Activated naive CD4-positive, alpha-beta T cell treated with Interleukin-2 at 50 U/mL for 16 hours (primary cell): Measurements from ENCODE around the gene SLC3A2.
"Not testable (repeated sequence)": the region's sequence is repeated elsewhere in the genome, so short reads cannot be mapped to it uniquely, and the experiment has no call there.

Experiments used
- DNase-seq: peaks from one replicate; pipeline ENCODE4 v3.0.0-alpha.2; 2020

Gene SLC3A2

DNA sequence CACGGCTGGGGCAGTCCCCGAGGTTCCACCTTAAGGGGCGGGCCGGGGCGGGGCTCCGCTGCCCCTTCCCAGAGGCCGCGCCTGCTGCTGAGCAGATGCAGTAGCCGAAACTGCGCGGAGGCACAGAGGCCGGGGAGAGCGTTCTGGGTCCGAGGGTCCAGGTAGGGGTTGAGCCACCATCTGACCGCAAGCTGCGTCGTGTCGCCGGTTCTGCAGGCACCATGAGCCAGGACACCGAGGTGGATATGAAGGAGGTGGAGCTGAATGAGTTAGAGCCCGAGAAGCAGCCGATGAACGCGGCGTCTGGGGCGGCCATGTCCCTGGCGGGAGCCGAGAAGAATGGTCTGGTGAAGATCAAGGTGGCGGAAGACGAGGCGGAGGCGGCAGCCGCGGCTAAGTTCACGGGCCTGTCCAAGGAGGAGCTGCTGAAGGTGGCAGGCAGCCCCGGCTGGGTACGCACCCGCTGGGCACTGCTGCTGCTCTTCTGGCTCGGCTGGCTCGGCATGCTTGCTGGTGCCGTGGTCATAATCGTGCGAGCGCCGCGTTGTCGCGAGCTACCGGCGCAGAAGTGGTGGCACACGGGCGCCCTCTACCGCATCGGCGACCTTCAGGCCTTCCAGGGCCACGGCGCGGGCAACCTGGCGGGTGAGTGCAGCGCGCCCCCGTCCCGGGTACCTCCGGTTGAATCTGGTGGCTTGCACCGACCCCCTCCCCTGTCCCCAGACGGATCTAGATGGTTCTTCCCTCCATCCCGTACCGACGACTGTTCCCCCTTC is at the start of gene SLC3A2:
Gene SLC3A2, plus strand, starts transcription at position 94 of the 776 bp plus-strand sequence. Its CDS starts 128 bp downstream, at position 222.
- peak; percentile 91 for DNase-seq

DNA sequence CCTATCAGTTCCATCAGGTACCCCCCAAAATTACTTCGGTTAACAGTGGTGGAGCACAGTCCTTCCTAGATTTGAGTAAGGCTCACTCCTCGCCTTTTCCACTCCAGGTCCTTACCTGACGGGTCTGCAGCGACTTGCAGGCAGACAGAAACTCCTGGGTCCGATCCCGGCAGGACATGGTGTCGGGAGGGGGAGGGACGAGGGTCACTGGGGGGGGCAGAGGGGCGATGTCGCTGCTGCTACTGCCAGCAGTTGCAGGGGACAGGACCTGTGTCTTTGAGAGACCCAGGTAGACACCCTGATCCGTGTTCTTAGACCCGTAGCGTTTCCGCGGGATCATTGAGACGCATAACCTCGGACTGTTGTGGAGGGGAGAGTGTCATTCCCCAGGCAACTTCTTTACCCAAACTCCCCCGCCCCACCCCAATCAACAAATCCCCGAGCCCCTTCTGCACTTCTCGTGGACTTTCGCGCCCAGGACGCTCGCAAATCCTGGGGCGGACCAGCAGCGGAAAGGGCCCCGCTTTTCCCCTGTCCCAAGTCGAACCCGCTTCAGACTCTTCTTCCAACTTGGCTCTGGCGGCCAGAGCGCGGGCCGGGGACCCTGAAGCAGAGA is 49.7 kb upstream of the SLC3A2 start:
- no peak for DNase-seq

DNA sequence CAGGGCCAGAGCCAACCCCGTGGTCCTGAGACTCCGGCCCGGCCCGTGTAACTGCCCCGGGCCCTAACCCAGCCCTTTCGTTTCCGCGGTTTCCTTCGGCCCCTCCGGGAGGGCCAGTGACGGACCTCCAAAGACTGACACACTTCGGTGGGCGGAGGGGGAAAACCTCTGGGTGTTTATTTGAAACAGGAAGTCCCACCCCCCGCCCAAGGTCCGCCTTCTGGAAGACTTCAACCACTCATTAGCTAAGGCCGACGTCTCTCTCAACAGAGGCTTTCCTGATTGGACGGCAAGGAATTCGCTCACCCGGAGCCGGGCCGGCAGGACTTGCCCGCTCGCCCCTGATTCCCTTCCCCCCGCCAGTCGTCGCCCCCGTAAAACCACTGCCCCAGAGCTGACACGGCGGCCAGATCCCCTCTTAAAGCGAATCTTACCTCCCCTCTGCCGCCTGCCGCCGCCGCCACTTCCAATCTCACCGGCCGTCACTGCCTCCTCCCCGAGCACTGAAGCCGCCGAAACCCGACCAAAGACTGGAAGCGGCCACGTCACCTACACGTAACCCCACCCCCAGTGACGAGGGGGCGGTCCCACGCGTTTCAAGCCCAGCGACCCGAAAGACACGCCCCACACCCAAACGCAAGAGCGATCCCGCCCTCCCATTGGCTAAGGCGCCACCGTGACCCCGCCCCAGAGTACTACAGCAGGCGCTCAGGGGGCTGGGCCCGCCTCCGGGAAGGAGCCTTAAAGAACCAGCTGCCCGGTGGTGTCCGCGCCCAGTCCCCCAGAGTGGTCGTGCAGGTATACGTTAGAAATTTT is 49.0 kb upstream of the SLC3A2 start, which contains the start of gene STX5:
Gene STX5, minus strand, starts transcription at position 532 of the 816 bp plus-strand sequence. CDS start 808 bp downstream, outside the sequence.
- DNase-seq: peak; percentile 100

DNA sequence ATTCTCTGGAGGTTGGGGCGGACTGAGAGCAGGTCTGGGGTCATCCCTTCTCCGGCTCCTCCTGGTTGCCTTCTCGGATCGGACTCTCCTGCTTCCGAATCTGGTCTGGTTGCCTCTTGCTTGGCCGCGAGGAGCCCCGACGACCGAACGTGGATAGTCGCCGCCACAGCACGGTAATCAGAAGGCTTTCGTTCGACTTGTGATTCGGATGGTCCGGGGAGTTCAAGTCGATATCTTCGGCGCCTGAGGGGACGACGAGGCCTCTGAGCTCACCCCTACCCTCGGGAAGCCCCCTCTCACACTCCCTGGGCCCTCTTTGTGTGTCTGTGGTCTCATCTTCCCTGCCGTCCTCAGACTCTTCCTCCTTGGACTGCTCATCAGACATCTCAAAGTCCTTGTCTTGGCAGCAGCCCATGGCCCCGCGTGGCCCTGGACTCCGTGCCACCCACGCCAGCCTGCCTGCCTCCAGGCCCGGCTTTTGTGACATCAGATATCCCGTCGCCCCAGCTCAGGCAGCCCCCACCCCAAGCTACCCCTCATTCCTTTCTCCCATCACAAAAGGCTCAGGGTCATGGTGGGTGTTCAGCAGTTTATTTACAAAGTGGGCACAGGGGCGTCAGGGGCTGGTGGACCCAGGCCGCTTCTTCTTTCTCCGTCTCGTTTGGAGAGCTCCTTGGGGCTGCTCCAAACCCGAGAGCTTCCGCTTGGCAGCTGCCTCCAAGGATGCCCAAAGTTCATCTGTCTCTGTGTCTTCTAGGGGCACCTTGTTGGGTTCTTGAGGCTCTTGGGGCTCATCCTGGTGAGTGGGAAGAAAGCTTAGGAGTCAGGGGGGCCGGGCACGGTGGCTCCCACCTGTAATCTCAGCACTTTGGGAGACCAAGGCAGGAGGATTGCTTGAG is 48.1 kb upstream of the SLC3A2 start, which contains the start of gene TEX54:
Gene TEX54, minus strand, starts transcription at position 506 of the 899 bp plus-strand sequence.
- no peak for DNase-seq

DNA sequence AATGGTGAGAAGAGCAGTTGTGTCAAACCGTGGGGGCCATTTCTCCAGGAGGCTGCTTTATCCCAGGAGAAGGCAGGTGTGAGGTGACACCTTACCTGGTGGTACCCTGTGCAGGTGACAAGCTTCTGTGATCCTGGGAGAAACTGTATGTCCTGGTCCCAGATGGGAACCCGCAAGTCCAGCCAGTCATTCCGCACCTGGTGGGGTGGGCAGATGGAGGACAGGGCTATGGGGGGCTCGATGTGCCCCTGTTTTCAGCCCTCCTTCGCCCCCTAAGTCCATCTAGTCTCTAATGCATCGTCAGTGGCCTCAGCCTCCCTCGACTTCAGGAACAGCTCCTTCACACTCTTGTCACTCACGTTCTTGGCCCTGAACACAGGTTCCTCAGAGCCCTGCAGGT is 45.4 kb upstream of the SLC3A2 start:
- no peak for DNase-seq

DNA sequence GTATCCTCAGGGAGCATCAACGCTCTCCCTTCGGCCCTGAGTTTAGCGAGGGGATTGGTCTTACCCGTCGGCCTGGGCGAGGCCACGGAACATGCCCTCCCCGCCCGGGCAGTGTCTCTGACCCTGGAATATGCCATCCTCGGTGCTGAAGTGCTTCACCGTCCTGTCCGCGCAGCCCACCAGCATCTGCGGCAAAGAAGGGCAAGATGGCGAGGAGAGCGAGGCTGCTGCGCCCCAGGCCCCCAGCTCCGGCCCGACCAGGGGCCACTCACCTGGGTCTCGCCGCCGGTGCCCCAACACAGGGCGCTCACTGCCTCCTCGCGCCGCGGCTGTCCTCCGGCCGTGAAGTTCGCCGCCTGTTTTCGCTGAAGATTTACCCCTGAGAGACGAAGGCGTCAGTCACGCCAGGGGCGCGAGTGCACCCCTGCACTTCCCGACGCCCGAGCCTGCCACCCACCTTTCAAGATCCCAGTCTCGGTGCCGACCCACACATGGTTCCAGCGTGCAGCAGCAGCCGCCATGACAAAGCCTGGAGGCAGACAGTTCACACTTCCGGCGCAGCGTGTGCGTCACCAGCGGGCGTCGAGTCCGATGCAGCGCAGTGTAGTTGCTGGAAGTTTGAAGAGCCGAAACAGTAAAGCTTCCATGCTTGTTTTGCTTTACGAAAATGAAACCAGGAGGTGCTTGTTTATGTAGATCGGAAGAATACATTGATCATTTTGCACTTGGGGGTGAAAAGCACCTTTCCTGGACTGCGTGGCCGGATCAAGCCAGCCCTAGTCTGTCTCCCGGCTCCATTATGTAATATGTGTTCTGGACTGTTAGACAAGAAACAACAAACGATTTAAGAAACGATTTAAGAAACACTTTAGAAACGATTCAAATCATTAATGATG is 41.4 kb upstream of the SLC3A2 start, which contains the start of gene WDR74:
Gene WDR74, minus strand, starts transcription at position 541 of the 896 bp plus-strand sequence. Its CDS starts 20 bp downstream, at position 521.
- DNase-seq: peak; percentile 93

DNA sequence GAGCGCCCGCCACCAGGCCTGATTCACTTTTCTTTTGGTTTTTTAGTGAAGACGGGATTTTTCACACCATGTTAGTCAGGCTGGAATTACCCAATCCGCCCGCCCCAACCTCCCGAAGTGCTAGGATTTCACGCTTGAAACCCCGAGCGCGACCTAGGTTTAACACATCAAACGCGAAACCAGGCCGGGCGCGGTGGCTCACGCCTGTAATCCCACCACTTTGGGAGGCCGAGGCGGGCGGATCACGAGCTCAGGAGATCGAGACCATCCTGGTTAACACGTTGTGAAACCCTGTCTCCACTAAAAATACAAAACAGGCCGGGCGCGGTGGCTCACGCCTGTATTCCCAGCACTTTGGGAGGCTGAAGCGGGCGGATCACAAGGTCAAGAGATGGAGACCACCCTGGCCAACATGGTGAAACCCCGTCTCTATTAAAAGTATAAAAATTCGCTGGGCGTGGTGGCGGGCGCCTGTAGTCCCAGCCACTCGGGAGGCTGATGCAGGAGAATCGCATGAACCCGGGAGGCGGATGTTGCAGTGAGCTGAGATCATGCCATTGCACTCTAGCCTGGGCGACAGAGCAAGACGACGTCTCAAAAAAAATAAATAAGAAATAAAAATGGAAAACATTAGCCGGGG is 39.9 kb upstream of the SLC3A2 start:
- peak; percentile 88 for DNase-seq

DNA sequence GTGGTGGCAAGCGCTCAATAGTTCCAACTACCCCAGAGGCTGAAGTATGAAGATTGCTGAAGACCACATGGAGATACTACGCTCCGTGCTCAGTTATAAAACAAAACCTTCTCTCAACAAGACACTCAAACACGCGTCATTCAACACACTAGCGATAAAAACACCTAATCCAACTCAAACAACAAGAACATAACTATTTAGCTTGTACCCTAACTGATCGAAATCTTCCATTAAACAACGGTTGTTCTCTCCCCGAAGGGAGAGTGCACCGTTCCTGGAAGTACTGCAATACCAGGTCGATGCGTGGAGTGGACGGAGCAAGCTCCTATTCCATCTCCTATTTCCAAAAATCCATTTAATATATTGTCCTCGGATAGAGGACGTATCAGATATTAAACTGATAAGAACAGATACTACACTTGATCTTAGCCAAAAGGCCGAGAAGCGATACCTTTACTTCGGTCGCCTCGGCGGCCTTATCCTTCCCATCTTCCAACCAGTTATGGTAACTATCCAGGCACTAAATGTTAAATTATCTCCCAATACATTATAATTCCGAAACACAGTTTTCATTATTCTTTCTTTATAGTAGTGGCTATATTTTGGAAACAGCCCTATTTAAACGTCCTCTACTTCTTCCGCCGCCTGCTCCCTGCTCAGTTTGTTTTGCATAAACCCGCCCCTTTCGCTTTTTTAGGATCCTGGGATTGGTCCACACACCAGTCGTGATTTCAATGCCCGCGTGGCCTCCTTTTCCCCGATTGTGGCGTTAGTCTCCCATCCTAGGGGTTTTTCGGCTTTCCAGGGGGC is 39.1 kb upstream of the SLC3A2 start:
- peak; percentile 81 for DNase-seq

DNA sequence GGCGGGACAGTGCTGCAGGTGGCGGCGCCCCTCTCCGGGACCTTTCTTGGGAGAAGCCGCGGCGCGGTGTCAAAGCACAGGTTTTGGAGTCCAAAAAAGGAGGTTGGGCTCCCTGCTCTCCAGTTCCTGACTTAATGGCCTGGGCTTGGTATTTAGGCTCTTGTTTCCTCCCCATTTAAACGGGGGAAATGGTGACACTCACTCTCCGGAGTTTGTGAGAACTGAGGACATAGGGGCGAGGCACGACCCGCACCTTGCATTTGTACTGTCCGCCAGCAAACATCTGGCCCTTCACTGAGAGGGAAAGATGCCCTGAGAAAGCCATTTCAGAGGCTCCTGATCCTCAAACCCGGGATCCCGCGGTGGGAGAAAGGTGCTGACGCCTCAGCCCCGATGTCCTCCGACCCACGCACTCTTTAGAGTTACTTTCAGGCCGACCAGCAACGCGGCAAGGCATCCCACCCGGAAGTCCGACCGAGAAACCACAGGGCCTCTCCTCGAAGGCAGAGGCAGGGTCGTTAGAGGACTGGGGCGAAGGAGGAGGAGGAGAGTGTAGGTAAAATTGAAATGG is 38.4 kb upstream of the SLC3A2 start:
- peak; percentile 34 for DNase-seq

DNA sequence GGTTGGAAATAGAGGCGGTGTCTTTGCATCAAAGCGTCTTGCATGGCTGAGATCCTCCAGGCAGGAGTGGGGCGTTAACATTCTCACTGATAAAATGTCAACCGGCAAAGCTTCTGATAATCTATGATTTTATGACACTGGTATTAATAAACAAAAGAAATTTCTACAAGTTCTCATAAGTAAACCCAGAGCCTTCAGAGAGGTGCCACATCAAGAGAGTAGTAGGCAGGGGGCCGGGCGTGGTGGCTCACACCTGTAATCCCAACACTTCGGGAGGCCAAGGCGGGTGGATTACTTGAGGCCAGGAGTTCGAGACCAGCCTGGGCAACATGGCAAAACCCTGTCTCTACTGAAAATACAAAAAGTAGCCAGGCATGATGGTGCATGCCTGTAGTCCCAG is 37.8 kb upstream of the SLC3A2 start:
- DNase-seq: not testable (repeated sequence)

DNA sequence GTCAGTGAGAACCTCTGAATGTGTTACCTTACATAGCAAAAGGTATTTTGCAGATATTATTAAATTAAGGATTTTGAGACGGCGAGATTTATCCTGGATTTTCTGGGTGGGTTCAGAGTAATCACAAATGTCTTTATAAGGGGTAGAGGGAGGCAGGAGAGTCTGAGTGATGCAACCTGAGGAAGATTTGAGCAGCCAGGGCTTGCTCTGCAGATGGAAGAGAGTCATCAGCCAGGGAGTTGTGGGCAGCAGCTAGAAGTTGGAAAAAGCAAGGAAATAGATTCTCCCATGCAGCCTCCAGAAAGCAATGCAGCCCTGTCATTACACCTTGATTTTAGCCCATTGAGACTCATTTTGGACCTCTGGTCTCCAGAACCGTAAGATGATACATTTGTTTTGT is 37.2 kb upstream of the SLC3A2 start:
- no peak for DNase-seq

DNA sequence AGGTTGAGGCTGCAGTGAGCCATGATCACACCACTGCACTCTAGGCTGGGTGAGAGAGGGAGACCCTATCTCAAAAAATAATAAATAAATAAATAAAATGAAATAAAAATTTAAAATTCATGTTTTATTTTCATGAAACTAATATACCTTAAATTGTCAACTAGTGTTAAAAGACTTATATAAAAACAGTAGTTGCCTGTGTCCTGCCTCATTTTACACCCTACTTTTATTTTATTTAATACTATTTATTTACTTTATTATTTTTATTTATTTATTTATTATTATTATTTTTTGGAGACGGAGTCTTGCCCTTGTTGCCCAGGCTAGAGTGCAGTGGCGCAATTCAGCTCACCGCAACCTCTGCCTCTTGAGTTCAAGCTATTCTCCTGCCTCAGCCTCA is 36.5 kb upstream of the SLC3A2 start:
- no peak for DNase-seq

DNA sequence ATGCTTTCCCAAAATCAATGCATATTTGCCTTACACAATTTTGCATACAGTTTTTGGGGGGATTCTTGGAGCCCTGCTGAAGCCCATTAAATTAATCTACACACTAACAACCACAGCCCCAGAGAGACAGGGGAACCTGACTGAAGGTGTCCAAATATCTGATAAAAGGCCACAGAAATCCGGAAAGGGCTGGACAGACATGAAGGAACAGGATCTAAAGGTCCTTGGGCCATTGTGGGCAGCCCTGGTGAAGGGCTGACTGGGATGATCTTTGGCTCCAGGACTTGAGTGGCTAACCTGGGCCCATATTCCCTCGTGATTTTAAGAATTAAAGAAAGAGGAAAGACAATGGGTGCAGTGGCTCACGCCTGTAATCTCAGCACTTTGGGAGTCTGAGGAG is 34.5 kb upstream of the SLC3A2 start:
- DNase-seq: no peak

DNA sequence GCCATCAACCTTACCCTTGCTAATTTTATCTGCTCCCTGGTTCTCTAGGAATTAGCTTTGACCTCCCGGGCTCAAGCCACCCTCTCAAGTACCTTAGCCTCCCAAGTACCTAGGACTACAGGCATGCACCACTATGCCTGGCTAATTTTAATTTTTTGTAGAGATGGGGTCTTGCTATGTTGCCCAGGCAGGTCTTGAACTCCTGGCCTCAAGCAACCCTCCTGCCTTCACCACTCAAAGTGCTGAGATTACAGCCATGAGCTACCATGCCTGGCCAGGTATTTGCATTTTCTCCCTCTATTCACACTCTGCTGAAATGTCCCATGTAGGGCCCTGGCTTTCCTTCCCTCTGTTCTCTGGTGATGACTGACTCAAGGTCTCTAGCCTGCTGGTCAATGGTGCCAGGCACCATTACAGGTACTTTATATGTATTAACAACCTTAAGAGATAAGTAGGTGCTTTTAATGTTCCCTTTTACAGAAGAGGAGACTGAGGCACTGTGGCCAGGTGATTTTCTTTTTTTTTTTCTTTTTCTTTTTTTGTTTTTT is 32.9 kb upstream of the SLC3A2 start:
- no peak for DNase-seq

DNA sequence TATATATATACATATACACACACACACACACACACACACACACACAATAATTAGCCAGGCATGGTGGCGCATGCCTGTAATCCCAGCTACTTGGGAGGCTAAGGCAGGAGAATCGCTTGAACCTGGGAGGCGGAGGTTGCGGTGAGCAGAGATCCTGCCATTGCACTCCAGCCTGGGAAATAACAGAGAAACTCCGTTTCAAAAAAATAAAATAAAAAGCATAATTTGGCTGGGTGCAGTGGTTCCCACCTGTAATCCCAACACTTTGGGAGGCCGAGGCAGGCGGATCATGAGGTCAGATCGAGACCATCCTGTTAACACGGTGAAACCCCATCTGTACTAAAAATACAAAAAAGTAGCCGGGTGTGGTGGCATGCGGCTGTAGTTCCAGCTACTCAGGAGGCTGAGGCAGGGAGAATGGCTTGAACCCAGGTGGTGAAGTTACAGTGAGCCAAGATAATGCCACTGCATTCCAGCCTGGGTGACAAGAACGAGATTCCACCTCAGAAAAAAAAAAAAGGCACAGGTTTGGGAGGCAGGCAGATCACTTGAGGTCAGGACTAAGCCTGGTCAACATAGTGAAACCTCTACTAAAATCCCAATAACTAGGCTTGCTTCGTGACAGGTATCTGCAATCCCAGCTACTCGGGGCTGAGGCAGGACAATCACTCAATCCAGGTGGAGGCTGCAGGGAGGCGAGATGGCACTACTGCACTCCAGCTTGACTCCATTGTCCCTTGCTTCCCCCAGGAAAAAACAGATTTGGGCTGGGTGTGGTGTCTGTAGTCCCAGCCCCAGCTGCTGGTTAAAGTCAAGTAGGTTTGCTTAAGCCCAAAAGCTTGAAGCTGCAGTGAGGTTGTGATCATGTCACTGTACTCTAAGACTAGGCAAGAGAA is 29.5 kb upstream of the SLC3A2 start:
- DNase-seq: no peak

DNA sequence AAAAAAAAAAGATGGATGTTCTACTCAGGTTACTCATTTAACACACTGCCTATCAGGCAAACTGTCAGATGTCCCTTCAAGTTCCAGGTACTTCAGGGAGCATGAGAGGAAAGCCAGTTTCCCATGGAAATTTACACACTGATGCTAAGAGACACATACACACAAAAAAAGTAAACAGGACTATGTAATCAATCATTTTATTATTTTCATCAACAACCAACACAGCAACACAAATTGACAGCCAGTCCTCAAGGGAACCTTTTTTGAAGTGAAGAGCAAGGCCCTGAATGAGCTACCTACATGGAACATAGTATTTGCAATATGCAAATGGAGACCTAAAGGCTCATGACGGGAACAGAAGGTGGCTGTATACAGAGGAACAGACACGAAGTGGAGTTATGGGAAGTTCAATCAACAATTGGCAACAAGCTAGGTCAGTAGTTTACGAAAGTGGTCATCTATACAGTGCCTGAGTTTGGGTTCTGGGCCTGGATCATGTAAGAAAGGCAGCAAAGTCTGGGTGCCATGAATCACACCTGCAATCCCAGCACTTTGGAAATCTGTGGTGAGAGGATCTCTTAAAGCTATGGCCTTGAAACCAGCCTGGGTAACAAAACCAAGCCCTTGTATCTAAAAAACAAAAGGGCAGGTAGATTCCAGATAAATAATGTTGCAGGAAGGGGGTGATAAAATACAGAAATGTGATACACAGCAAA is 28.7 kb upstream of the SLC3A2 start:
- DNase-seq: no peak

DNA sequence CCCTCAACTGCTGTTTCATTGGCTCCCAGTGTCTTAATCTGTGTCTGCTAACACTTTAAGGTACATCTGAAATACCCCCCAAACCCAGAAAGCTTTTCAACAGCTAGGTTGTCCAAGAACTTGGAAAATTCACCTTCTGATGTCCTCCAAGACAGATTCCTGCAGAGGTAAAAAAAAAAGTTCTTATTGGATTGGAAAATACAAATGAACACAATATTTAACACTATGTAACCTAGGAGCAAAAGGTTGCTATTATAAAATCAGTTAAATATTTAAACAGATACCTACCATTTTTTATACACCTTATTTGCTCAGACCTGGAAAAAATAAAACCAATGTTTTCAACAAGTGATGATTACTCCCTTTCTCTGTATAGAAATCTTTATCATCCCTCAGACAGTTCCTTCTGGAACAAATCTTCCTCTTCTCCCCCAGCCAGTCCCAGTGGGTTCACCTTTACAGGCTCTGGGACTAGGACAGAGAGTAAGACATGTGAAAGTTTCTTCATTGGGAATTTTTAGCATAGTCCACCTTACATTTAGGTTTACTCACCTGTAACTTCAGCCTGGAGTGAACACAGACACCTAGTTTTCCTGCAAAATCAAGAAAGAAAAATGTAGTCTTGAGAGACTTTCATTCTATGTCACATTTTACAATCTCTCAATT is 28.0 kb upstream of the SLC3A2 start:
- no peak for DNase-seq
